ENCODE results near the gene ZBTB7B.

Gene ZBTB7B

DNA sequence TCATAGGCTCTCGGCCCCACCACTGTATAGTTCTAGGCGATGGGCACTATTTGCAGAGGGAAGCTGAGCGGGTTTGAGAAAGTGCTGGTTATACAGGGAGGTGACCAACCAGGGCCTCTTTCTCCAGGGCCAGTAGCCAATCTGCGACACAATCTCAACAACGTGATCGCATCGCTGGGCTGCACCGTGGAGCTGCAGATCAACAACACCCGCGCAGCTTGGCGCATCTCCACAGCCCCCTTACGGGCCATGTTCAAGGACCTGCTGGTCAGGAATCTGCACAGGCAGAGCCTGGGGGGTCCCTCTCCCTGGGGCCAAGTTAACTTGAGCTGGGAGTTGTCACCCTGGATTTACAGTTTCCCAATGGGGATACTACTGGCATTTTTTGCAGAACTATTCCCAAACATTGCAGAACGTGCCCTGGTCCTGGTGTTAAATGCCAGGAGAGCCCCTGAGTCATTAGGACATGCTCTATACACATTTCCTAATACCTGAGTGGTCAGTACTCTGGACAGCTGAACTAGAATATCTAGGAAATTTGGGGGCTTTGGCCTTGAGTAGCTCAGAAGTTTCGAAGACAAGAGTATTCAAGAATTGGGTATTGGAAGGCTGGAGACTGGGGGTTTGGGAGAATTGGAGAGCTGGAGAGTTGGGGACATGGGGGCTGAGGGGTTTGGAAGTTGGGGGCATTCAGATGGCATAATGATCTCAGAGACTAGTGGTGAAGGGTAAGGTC, 37.9 kb downstream of the ZBTB7B start:
- no peak for DNase-seq

DNA sequence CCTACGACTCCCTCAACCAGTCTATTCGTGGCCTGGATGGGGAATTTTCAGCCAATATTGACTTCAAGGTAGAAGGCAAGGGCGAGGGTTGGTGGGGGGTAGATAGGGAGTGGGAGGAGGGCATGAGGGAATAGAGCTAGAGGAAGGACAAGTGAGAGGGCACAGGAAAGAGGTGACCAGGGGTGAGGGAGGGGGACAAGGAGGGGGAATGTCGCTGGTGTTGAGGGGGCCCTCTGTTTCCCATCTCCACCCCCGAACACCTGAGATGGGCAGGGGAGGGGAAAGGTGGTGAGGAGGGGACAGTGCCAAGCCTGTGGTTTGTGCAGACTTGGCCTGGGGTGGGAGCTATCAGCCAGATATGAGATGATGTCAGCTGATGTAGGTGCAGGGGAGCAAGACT, 40.2 kb downstream of the ZBTB7B start:
- DNase-seq: no peak

DNA sequence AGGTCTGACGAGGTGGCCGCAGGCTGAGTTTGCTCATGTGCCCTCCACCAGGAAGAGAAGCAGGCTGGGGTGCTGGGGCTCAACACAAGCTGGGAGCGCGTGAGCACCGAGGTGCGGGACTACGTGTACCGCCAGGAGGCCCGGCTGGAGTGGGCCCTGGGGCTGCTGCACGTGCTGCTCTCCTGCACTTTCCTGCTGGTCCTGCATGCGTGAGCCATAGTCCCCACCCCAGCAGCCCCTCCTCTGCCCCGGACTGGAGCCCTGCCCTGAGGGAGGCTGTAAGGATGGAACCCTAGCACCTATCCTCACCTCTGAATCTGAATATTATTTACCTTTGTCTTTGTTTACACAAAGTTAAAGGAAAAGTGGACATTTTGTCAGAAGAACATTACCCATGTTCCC, 40.7 kb downstream of the ZBTB7B start:
- DNase-seq: no peak

DNA sequence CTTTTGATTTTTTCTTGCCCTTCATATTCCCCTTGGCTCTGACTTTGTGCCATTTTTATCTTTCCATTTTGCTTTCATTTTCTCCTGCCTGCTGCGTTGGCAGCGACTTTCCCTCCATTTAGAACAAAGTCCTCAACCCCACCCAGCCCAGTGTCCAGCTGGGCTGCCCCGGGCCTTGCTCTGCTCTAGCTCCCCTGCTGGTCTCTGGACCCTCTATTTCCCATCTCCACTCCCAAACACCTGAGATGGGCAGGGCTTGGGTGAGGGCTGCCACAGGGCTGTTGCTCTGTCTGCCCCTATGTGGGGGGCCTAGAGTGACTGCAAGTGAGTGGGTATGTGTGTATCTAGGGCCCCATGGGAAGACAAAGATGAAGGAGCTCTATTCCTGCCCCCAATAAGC, 41.2 kb downstream of the ZBTB7B start:
- DNase-seq: no peak

DNA sequence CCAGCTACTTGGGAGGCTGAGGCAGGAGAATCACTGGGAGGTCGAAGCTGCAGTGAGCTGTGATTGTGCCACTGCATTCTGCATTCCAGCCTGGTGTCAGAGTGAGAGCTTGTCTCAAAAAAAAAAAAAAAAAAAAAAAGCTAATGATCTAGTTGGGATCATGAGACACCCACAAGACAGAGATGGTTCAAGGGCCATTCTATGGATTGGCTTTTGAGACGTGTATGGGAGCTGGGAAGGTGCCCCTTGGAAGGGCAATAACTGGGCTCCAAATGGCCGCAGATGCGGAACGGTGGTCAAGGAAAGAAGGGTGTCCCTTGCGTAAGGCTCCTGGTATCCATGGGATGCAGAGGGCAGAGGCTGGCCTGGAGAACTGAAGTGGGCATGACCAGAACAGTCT, 41.8 kb downstream of the ZBTB7B start:
- DNase-seq: no peak

DNA sequence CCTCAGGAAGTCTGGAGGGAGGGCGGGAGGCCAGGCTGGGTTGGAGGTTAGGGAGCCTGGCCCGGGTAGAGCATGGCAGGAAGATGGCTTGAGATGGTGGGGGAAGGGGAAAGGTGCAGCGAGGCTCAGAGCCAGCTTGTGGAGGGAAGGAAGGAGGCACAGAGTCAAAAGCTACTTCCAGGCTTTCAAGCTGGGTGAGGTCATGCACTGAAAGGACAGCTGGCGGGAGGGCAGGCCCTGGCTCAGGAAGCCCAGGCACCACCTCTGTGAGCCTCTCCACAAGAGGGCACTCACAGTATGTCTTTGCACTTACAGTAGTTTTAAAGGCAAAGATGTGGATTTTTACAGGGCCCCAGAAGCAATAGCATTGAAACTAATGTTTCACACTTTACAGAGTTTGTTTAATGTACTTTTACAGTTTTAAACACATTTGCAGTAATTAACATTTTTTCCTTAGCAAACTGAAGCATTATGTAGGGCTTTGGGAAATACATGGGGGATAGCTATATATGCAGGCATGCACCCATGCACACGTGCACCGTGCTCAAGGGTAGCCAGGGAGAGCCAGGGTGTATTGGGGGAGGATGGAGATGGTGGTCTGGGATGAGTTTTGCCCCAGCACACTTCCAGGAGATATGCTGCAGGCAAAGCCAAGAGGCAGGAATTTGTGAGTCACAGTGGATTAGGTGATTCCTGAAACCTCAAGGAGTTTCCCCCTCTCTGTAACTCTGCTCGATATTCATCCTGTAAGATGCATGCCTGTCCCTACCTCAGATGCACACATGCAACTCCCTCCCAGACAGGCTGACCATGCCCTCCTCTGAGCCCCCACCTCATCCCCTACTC, 42.4 kb downstream of the ZBTB7B start:
- DNase-seq: peak; percentile 75

DNA sequence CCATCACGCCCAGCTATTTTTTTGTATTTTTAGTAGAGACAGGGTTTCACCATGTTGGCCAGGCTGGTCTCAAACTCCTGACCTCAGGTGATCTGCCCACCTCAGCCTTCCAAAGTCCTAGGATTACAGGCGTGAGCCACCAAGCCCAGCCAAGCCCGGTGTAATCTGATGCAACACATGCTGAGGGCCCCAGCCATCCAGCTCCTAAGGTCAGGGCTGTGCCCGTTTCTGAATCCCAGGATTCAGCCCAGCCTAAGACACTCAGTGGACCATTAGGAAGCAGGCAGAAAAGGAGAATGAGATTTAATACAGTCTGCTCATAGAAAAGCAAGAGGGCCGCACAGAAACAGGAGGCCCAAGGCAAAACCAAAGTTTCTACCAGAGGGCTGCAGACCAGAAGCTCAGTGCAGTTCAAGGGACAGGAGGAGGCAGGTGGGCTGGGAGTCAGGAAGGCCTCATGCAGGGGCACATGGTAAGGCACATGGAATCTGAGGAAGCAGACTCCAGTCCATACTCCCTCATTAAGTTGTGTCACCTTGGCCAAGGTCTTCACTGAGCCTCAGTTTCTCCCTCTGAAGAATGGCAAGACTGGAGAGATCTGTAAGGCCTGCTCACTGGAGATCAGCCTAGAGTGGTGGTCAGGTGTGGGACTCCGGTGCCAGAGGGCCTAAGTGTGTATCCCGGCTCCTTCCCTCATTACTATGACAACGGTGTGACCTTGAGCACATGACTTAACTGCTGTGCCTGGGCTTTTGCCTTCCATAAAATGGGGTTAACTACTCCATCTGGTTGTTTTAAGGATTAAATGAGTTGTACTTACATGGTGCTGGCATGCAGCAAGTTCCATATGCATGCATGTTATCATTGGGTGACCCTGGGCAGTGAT, 46.1 kb downstream of the ZBTB7B start:
- no peak for DNase-seq

DNA sequence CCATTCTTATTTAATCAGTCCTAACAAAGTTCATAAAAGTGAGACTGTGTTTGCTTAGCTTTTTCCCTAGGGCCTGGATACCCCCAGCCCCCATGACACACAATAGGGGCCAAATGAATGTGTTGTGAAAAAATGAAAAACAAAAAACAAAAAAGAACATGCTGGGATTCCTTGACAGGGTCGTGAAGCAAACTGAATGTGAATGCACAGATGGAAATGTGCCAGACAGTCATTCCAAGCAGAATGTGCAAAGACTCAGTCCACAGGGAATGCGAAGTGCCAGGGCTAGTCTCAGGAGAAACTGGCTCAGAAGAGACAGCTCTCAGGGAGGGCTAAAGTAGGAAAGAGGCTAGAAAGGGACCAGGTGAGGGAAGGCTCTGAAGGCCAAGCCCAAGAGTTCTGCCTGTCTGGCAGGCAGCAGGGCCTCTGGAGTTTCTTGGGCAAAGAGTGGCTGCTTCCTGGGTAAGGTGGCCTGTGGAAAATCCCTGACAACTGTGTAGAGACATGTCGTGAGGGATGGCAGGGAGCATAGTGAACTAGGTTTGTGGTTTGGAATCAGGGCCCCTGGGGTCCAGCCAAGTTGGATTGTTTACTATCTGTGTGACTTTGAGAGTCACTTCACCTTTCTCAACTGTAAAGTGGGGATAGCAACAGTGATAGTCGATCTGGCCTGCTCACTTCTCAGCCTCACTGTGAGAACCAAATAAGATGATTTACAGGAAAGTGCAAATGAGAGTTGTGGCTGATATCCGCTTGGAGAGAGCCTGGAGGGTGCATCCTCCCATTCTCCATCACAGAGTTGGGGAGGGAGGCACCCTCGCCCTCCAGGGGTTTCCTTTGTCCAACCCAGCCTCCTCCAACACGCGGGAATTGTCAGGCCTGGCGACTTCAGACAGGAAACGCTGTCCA, 47.3 kb downstream of the ZBTB7B start:
- DNase-seq: no peak

DNA sequence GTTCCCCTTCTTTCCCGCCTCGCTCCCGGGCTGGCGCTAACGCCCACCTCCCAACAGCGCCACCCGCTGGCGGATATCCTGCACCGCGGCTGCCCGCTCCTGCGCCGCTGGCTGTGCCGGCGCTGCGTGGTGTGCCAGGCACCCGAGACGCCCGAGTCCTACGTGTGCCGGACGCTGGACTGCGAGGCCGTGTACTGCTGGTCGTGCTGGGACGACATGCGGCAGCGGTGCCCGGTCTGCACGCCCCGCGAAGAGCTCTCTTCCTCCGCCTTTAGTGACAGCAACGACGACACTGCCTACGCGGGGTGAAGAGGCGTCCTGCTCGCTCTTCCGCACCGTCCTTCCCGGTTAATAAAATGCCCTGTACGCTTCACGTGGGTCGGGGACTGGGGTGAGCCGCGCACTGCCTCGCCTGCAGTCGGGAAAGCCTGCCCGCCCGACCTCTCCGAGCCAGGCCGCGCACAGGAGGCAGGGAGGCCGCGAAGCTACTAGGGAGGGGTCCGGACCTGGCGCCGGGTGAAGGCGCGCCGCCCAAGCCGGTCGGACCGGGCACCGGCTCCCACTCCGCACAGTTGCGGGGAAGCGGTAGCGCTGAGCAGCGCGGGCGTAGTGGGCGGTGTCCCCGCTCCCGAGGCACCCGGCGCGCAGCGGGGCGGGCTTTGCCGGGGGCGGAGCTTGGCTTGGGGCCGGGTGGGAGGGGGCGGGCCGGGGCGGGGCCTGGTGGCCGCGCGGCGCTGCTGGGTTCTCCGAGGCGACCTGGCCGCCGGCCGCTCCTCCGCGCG, 48.1 kb downstream of the ZBTB7B start, which contains the start of gene ADAM15:
ADAM15 (plus strand) TSS at position 757 of the 782 bp plus-strand sequence. CDS start 71 bp downstream, outside the sequence.
- DNase-seq: peak; percentile 83

DNA sequence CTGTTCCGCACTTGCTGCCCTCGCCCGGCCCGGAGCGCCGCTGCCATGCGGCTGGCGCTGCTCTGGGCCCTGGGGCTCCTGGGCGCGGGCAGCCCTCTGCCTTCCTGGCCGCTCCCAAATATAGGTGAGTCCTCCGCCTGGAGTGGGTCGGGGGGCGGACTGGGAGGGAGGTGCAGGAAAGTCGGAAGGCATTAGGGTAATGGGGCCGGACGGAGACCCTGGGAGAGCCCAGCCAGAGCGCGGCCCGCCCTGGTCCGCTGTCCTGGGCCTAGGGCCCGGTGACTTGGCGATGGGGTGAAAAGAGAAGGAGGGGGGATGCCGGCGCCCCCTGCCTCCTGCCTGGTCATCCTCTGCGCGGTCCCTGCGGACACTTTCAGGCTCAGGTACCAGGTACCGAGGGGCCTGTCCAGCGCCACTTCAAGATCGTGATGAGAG, 48.8 kb downstream of the ZBTB7B start:
- no peak for DNase-seq

DNA sequence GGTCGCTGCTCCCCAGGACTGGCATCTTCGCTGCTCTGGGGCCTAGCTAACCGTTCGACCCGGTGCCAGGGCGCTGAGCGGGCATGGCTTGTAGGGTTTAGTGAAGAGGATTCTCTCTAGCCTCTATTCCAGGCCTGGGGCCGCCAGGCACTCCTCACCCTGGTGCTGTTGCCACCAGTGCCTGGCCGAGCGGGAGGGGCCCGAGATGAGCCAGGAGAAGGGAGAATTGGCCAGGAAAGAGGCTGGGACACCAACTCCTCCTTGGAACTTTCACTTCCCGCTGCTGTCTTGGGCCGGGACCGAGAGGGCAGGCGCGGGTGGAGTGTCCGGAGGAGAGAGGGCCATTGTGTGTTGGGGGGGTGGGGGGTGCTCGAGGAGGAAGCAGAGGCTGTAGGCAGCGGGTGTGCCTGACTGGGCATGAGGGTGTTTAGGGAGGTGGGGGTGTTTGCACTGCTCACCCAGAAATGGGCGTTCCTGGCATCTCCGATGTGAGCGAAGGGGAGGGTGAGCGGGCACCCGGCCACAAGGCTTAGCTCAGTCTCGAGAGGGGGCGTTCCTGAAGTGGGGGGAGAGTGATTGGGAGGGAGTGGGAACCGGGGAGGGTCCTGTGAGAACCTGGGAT, 49.3 kb downstream of the ZBTB7B start:
- peak; percentile 62 for DNase-seq

DNA sequence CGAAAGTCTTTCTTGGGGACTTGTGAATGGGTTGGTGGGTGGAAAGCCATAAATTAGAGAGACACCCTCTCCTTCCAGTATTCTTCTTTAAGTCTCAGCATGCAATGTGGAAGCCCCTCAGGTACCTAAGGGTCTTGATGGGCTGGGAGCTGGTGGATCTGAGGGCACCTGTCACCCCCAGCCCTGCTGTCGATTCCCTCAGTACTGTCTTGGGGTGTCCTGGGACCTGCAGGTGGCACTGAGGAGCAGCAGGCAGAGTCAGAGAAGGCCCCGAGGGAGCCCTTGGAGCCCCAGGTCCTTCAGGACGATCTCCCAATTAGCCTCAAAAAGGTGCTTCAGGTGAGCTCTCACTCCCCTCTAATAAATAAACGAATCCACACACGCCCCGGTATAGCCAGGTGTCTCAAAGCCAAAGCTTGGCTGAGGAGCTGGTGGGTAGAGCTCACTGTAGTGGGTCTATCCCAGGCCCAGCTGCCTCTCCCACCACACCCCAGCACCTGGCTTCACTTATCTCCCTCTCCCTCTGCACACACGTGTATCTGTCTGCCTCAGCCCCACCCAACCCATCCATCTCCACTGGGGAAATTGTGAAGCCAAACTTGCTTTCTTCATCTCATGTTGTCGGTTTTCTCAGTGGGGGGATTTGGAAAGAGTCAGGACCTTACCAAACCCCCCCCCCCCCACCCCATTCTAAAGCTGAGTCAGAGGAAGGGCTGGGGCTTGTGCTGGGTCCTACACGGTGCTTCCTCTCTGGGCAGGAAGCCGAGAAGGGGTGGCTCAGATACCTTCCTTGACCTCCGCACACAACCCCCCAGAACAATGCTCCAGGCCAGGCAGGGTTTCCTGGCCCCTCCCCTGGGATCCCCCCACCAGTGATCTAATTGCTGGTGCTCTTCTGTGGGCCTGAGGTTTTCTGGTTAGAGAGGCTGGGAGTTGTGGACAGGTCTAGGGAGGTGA, 50.1 kb downstream of the ZBTB7B start:
- DNase-seq: no peak

DNA sequence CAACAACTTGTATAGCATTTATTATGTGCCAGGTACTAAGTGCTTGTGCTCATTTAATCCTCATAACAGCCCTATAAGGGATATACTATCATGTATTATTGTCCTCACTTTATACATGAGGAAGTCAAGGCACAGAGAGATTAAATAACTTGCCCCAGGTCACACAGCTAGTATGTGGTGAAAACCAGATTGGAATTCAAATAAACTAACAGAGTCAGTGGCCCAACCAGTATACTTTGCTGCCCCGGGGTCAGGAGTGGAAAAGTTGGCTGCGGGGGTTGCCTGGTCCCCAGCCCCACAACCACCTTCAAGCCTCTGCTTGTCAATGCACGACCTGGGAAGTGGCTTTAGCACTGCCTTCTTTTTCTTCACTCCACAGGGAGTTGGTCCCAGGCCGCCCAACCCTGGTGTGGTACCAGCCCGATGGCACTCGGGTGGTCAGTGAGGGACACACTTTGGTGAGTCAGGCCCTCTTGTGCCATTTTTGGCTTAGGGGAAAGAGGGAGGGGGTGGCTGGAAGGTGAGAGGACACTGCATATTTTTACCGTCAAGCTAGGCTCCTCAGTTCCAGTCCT, 51.0 kb downstream of the ZBTB7B start:
- no peak for DNase-seq

DNA sequence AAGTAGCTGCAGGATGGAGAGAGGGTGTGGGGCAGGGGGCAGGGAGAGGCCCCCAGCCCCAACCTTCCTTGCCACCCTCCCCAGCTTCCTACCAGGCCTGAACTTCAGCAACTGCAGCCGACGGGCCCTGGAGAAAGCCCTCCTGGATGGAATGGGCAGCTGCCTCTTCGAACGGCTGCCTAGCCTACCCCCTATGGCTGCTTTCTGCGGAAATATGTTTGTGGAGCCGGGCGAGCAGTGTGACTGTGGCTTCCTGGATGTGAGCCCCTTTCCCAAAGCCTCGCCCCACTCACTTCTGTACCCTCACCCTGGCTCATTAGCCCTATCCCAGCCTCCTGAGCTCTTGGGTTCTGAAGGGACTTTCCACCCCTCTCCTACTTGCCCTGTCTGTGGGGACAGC, 54.5 kb downstream of the ZBTB7B start:
- DNase-seq: no peak

DNA sequence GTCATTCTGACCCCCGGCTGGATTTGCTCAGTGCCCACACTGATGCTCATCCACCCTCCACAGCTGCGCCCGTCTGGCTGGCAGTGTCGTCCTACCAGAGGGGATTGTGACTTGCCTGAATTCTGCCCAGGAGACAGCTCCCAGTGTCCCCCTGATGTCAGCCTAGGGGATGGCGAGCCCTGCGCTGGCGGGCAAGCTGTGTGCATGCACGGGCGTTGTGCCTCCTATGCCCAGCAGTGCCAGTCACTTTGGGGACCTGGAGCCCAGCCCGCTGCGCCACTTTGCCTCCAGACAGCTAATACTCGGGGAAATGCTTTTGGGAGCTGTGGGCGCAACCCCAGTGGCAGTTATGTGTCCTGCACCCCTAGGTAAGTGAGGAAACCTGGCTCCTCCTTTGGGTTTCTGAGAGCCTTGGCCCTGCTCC, 55.2 kb downstream of the ZBTB7B start:
- no peak for DNase-seq

DNA sequence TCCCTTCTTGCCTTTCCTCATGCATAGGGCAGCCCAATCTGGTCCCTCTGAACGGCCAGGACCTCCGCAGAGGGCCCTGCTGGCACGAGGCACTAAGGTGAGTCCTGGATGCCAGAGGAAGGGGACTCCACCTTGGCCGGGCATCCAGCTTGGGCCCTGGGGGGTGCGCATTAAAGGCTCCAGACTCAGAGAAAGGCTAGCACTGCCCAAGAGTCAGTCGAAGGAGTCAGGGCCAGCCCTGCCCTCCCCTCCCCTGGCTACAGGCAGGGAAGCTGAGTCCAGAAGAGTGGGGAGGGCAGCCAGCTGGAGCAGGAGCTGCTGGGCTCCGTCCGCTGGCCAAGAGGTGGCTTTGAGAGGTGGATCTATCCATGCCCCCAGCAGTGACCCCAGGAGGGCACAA, 58.1 kb downstream of the ZBTB7B start:
- DNase-seq: no peak

DNA sequence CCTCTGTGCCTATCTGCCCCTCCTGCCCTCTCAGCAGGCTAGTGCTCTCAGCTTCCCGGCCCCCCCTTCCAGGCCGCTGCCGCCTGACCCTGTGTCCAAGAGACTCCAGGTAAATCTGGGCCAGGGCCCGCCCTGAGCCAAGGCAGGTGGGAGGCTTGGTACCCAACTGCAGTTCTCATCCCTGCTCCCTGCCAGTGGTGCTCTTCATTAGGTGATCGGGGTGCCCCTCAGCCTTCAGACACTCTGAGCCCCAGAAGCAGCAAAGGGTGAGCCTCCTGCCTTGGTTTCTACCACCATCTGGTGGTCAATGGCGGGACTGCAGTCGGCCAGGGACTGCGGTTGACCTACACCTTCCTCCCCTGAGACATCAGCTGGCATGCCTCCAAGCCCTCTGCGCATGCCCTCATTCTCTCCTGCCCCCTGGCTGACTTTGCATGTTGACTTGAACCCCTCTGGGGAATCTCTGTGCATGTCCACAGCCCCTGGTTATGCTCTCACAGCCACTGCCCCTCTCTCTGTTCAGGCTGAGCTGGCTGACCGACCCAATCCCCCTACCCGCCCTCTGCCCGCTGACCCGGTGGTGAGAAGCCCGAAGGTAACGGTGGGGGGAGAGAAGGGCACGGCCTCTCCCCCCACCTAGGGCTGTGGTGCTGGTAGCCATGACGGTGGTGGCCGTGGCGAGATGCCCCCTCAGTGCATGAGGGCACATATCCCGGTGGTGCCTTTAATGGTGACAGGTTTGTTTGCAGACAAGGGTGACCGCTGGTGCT, 59.0 kb downstream of the ZBTB7B start:
- DNase-seq: peak; percentile 93

DNA sequence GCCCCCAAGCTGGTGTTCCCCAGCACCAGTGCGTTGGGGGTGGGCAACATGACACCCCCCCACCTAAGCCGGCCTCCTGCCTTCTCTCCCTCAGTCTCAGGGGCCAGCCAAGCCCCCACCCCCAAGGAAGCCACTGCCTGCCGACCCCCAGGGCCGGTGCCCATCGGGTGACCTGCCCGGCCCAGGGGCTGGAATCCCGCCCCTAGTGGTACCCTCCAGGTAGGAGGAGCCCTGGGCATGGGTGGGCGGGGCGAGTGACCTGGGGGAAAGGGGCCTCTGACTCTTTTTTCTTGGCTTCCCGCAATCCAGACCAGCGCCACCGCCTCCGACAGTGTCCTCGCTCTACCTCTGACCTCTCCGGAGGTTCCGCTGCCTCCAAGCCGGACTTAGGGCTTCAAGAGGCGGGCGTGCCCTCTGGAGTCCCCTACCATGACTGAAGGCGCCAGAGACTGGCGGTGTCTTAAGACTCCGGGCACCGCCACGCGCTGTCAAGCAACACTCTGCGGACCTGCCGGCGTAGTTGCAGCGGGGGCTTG, 59.6 kb downstream of the ZBTB7B start:
- no peak for DNase-seq
